Activated gamma-delta T cell treated with Interleukin-2 at 50 U/mL for 16 hours (primary cell): Measurements from ENCODE around the gene SDR39U1.

Experiments used
- DNase-seq: peaks from one replicate; pipeline ENCODE4 v3.0.0-alpha.2; 2020

SDR39U1 gene

DNA sequence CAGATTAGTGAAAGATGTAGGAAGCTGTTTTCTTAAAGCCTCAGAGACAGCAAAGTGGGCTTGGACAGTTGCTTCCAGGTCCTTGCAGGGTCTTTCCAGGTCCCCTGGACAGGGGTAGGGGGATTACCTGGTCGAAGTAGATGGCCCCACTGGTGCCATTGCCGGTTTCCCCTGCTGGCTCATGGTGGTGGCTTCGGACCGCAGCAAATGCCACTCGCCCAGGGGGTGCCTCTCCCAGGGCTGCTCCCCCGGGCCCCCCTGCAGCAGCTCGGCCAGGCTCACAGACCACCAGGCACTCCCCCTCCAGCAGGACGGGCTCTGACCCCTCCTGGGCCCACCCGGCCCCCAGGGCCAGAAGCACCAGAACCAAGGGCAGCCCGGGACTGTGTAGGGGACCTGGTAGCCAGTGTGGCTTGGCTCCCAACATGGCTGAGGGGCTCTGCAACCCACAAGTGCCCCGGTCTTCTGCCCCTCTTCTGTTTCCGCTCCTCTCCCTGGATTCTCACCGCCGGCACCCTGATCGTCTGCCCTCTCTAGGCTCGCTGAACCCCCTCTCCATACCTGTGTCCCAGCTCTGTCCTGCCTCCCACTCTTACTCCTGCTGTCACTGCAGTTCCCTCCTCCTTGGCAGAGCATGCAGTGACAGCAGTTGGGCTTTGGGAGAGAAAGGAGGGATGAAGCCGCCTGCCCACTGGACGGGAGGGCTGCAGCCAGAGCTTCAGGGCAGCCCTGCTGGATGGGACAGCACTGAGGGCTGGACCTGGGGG, 13.8 kb downstream of the SDR39U1 start:
- DNase-seq: no peak

DNA sequence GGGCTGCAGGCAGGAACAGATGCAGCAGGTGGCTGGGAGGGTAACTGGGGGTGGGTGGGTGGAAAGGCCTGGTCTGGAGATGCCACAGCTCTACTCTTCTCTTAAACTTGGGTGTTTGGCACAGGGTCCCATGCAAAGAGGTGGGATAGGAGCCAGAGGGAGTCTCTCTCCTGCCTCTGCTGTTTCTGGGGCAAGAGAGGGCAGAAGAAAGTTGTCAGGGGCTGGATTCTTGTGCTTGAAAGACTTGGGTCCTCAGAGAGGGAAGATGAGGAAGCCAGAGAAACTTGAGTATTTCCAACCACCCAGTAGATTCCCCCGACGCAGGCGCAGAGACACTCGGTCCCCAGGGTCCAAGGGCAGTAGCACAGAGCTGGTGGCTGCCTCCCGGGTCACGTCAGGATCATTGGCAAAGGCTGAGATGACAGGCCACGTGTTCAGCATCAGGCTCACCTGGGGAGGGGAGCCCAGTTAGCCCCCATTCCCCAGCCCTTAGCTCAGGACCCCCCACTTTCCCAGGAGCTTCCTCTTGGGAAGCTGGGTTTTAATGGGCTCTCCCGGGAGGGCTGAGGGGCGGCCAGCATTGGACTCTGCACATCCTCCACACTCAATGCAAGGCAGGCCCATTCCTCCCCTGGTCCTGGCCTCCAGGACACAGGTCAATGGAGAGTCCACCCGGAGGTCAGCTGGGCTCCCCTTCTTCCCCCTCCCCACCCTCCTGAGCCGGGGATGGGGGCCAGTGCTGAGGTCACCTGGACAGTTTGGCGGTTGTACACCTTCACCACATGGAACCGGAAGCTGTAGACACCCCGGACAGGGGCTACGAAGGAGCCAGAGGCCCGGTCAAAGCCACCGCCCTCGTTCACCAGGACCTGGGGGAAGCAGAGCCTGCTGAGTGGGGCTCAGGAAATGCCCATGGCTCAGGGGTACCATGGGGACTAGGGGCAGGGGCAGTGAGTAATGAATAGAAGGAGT, 14.8 kb downstream of the SDR39U1 start:
- no peak for DNase-seq

DNA sequence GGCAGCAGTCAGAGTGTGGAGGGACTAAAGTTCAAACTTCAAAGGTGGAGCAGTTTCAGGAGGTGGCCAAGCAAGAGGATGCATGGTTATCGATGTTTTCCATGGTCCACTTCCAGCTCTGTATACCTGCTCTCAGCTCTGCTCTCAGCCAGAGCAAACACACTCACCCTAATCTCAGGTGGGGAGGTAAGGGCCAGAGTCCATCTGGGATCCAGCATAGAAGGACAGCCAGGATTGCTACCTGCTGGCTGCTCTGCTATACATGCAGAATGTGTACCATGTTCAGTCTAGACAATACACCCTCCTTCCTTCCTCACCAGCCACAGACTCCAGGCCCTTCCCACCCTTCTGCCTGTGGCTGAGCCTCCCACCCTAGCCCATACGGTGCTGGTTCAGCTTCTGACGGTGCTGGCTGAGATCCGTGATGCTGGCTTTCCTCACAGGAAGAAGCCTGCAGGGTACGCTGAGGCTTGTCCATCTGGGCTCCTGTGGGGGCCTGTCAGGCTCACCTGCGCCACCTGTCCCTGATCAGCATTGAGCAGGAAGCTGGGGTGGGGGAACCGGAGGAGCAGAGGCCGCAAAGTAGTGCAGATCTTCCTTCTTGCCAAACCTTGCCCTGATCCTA, 15.6 kb downstream of the SDR39U1 start:
- no peak for DNase-seq

DNA sequence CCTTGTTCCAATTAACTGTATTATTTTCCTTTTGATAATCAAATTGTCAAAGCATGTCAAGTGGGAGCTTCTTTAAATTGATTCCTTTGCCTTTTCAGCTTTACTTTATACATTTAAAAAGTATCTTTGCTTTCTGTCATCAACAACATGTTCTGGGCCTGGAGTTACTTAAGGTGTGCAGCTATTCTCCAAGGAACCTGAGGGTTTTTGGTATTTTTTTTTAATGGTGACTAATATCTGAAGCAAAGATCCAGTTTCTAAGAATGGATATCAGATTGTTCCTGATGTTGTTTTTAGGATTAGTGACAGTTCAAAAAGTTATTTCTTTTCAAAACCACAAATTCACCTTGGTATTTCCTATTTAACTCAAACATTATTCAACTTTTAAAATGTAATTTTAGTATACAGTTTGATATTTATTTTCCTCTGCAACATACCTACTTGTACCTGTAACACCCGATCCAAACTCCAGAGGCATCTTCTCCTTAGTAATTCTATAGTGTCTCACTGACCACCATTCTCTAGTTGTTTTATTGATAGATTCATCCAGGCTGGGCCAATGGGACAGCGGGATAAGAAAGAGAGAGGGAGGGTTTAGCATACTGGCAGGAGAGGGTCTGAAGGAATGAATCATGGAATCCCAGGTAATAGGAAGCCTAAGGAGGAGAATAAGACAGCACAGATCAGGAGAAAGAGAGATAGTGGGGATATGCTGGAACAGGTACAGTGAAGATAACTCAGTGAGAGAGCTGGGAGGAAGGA, 16.2 kb downstream of the SDR39U1 start:
- no peak for DNase-seq

DNA sequence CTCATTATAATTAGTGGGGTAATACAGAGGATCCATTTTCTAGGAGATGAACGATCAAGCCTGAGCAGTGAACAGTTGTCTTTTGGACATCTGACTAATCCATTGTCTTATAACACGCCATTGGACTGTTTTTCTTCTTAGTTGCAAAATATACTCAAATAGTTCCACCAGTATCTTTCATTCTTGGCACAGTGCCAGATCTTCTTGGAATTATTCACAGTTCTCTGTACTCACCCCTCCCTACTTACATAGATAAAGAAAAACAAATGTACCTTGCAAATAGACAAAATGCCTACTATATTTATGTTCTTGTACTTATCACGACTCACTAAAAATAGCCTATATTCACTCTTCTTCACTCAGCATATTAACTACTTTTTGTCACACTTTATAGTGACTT, 16.9 kb downstream of the SDR39U1 start:
- DNase-seq: no peak

DNA sequence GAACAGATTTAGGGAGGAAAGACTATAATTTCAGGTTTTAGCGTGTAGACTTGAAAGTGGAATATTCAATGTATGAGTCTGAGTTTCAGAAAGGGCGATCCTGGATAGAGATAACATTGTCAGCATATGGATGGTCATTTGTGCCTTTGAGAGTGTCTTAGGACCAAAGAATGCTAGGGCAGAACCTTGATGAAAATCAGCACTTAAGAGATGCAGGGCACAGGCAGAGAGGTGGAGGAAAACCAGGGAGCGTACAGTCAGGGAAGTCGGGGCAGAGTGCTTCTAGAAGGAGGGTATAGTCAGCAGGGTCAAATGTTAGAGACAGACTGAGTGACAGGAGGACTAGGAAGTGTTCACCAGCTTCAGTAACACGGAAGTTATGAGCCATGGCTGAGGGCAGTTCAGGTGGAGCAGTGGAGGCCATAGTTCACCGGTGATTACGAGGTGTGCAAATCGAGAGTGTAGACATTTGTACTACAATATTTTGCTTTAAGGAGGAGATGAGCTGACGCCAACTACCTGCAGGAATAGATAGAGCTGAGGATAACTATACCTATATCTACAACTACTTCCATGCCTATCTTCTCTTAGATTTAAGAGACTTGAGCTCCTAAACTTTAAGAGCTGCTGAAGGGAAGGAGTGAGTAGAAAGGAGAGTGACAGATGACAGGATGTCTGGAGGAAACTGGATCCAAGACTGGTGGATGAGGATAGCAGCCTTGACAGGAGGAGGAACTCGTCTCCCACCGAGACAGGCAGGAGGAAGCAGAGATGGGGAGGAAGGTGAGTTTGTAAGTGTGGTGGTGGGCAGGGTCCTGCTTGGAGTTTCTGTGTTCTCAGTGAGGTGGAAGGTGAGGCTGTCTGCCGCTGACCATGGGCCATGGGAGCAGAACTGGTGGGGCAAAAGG, 19.6 kb downstream of the SDR39U1 start:
- DNase-seq: no peak

DNA sequence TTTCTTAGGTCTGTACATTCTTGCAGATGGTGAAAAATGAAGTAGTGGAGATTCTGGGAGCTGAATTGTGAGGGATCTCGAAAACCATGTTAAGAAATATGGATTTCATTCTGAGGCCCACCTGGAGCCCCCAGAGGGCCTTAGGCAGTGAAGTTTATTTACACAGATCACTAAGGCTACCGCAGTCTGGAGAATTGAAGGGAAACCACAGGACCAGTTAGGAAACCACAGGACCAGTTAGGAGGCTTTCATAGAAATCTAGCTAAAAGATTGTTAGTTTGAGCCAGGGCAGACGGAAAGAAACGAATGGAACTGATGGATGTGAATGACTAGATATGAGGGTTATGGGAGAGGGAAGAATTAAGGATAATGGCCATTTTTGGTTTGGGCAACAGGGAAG, 20.3 kb downstream of the SDR39U1 start:
- DNase-seq: no peak

DNA sequence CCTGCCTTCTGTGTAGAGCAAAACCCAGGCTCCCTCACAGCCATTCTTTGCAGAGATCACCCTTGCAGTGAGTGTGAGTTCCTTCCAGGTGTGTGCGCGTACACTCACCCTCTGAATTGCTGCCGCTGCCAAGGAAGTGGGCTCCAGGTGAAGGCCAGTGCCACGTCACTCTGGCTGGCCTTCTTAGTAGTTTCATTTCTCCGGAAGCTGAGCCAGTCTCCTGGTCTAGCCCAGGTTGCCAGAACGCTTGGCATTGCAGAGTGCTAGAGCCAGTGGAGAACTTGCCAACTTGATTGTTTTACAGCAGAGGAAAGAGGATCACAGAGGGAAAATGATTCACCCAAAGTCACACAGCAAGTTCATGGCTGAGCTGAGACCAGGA, 24.1 kb downstream of the SDR39U1 start:
- no peak for DNase-seq

DNA sequence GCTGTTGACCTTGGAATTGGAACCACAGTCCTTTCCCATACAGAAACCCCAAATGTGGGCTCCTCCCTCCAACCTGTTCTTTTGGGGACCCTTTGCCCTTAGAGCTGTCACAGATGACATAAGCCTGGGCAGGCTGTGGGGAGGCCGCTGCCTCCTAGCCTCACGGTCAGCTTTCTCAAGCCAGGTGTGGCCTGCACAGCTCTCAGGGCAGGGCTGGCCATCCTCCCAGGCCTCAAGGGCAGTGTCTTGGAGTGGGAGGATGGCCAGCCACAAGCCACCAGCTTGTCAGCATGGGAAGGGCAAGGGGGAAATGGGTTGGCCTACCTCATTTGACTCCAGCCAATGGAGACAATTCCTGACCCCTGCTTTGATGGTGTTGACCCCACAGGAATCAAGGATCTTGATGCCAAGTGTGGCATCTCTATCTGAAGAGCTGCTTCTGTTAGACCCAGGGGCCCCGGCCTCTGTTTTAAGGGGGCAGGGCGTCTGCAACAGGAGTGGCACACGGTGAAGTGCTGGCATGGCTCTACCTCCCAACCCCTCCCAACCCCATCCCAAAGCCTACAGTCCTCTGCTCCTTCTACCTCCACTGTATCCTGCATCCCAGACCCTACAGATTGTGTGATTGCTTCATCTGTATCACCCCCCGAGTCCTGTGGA, 24.6 kb downstream of the SDR39U1 start:
- DNase-seq: no peak

DNA sequence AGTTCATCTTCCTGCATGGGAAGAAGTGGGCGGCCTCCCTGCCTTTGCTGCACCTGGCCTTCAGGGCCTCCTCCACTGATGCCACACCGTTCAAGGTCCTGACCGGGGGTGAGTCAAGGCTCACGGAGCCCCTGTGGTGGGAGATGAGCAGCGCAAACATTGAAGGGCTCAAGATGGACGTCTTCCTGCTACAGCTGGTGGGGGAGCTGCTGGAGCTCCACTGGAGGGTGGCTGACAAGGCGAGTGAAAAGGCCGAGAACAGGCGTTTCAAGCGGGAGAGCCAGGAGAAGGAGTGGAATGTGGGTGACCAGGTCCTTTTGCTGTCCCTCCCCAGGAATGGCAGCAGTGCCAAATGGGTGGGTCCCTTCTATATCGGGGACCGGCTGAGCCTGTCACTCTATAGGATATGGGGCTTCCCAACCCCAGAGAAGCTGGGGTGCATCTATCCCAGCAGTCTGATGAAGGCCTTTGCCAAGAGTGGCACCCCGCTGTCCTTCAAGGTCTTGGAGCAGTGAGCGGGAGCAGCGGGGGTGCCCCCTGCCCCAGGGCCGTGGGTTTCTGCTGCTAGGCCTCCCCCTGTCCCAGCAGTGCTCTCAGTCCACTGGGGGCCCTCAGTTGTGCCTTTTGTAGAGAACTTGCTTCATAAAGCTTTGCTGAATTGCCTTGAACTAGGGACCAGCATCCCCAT, 25.5 kb downstream of the SDR39U1 start:
- no peak for DNase-seq

DNA sequence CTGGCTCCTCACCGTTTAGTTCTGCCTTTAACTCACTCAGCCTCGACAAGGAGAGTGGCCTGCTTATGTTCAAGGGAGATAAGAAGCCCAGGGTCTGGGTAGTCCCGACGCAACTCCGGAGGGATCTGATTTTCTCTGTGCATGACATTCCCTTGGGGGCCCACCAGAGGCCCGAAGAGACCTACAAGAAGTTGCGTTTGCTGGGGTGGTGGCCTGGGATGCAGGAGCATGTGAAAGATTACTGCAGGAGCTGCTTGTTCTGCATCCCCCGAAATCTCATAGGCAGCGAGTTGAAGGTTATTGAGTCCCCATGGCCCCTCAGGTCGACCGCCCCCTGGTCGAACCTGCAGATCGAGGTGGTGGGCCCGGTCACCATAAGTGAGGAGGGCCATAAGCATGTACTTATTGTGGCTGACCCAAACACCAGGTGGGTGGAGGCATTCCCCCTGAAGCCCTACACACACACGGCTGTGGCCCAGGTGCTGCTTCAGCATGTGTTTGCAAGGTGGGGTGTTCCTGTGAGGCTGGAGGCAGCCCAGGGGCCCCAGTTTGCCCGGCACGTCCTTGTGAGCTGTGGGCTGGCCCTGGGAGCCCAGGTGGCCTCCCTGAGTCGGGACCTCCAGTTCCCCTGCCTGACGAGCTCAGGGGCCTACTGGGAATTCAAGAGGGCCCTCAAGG, 26.2 kb downstream of the SDR39U1 start:
- DNase-seq: no peak

DNA sequence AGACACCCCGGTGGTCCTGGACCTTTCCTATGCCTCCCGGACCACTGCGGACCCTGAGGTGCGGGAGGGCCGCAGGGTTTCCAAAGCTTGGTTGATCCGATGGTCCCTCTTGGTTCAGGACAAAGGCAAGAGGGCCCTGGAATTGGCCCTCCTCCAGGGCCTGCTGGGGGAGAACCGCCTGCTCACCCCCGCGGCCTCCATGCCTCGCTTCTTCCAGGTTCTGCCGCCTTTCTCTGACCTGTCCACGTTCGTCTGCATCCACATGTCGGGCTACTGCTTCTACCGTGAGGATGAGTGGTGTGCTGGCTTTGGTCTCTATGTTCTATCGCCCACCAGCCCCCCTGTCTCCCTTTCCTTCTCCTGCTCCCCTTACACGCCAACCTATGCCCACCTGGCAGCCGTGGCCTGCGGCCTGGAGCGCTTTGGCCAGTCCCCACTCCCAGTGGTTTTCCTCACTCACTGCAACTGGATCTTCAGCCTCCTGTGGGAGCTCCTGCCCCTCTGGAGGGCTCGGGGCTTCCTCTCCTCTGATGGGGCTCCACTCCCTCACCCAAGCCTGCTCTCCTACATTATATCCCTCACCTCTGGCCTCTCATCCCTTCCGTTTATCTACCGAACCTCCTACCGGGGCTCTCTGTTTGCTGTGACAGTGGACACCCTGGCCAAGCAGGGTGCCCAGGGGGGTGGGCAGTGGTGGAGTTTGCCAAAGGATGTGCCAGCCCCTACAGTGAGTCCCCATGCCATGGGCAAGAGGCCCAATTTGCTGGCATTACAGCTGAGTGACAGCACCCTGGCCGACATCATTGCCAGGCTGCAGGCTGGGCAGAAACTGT, 26.9 kb downstream of the SDR39U1 start:
- DNase-seq: no peak

DNA sequence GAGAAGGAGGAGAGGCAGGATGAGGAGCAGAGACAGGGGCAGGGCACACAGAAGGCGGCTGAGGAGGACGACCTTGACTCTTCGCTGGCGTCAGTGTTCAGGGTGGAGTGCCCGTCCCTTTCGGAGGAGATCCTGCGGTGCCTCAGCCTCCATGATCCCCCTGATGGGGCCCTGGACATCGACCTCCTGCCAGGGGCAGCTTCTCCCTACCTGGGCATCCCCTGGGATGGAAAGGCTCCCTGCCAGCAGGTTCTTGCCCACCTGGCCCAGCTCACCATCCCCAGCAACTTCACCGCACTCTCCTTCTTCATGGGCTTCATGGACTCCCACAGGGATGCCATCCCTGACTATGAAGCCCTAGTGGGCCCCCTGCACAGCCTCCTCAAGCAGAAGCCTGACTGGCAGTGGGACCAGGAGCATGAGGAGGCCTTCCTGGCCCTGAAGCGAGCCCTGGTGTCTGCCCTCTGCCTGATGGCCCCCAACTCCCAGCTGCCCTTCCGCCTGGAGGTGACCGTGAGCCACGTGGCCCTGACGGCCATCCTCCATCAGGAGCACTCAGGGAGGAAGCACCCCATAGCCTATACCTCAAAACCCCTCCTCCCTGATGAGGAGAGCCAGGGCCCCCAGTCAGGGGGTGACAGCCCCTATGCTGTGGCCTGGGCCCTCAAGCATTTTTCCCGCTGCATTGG, 27.7 kb downstream of the SDR39U1 start:
- DNase-seq: no peak

DNA sequence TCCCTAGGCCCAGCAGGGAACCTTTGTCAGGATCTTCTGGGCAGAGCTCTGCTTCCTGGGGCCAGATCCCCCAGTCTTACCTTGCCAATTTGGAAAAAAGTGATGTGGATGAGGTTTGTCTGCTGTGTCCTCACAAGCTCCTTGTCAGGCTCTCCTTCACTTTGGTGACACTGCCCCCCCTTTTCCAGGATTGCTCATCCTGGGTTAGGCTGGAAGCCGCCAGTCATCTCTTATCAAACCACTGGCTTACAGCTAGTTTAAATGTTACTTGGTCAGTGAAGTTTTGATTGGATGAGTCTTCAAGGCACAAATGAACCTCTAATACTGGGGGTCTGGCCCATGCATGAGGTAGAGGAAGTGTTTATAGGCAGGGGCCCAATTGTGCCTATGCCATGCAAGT, 28.5 kb downstream of the SDR39U1 start:
- DNase-seq: no peak

DNA sequence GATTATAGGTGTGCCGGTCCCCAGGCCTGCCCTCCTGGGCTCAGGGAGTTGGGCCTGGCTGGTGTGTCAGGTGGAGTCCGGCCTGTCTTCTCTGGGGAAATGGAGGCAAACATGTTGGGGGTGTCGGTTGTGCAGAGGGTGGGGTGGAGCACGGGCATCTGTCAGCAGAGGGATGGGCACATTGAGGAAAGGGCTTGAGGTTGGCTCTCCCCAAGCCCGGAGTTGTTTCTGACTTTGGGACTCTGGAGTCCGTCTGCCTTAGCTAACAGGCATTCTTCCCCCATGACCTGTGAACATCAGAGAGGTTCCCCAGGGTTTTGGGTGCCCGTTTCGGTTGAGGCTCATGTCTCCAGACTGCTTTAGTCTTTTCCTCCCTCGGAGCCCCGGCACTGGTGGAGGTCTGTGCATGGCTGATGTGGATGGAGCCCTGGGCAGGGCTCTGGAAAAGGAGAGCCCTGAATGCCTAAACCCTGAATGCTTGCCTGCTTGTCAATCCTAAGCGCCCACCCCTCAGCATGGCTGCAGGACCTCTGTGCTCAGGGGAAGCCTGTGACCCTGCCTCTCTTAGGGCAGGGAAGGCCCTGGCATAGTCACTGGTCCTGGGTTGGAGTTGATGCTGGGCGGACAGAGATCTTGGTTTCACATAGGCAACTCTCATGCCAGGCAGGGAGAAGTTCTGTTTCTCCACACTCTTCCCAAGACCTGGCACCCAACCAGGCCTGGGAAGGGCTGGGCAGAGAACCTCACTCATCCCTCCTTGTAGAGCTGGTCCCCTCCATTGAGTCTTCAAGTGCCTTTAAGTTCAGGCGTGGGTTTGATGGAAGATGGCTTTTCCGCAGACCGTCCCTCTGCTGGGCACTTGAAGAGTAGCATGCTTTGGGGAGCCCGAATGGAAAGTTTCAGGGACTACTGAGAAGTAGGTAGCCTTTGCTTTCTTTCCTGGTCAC, 30.9 kb downstream of the SDR39U1 start:
- DNase-seq: no peak

DNA sequence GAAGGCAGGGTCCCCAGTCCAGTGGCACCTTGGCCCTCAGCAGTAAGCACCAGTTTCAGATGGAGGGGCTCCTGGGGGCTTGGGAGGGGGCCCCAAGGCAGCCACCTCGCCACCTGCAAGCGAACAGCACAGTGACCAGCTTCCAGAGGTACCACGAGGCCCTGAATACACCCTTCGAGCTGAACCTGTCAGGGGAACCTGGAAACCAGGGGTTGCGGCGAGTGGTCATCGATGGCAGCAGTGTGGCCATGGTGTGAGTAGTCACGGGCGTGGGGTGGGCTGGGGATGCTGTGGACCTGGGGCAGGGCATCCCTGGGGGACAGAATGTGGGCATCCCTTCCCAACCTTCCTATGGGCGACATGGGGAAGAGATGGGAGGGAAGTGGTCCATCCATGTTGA, 32.6 kb downstream of the SDR39U1 start:
- DNase-seq: no peak

DNA sequence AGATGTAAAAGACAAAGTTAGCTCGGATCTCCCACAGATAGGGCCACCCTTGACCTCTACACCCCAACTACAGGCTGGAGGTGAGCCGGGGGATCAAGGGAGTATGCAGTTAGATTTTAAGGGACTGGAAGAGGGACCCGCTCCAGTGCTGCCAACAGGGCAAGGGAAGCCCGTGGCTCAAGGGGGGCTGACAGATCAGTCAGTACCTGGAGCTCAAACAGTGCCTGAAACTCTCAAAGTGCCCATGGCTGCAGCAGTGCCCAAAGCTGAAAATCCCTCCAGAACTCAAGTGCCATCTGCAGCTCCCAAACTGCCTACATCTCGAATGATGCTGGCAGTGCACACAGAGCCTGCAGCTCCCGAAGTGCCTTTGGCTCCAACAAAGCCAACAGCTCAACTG, 33.4 kb downstream of the SDR39U1 start:
- DNase-seq: no peak
